ENCODE measurements around the gene MAP6. TPM values are rescaled to one million over a fixed set of nuclear protein-coding genes. Genes with fewer than 3 reads are reported as not detected.

MAP6 gene
- total RNA-seq, 4 donors from 2014 or later = 10.4 to 16.3 (median 11.7) TPM

GRCh38 chr11:75555079-75555811 lies 113.6 kb downstream of the MAP6 start:
- no peaks in the 10 kb centered on the region for H3K36me3 ChIP-seq
- H3K4me1 ChIP-seq = peaks cover 0 to 73% (median 47%) of the 10 kb centered on the region in 4 donors
- TF ChIP-seq POLR2A (IDR thresholded peaks at IDR 0.05) (no peak), CTCF (IDR thresholded peaks at IDR 0.05) (no peak), EP300 (IDR thresholded peaks at IDR 0.05) (no peak)
- H3K9me3 ChIP-seq = no peaks in the 10 kb centered on the region
- peak overlapping the region; percentile 58 to 99 (median 80) for H3K27ac ChIP-seq
- DNase-seq (ENCODE audit: low spot score in 2 of 2) = no peak
- WGBS, 2 donors = 78 to 80% methylated on average over 12 of the region's 12 CpGs
- H3K27me3 ChIP-seq = no peaks in the 10 kb centered on the region
- peak overlapping the region in 1 of 4 donors; percentile 43 for H3K4me3 ChIP-seq

- TF ChIP-seq EP300 (IDR thresholded peaks at IDR 0.05) (peak in 1 of 2 donors; percentile 90), CTCF (IDR thresholded peaks at IDR 0.05) (no peak), POLR2A (IDR thresholded peaks at IDR 0.05) (peak in 1 of 2 donors; percentile 68)
- WGBS, 2 donors = 17 to 44% methylated on average over 9 to 18 of the region's 21 CpGs
- DNase-seq (ENCODE audit: low spot score in 2 of 2) = peak; percentile 66 to 76
- Histone ChIP-seq H3K4me1 (peaks cover 0 to 65% (median 41%) of the 10 kb centered on the region in 4 donors), H3K9me3 (no peaks in the 10 kb centered on the region), H3K27ac (peak overlapping the region; percentile 58 to 99 (median 80)), H3K4me3 (peak overlapping the region in 1 of 4 donors; percentile 43), H3K36me3 (no peaks in the 10 kb centered on the region), H3K27me3 (no peaks in the 10 kb centered on the region)
These were observed 114.4 kb downstream of the MAP6 start for GRCh38 chr11:75554258-75555022.

GRCh38 chr11:75553889-75554257 lies 115.0 kb downstream of the MAP6 start:
- Histone ChIP-seq H3K27ac (peak overlapping the region in 3 of 4 donors; percentile 58 to 99 (median 88)), H3K9me3 (no peaks in the 10 kb centered on the region), H3K4me1 (peaks cover 0 to 59% (median 36%) of the 10 kb centered on the region in 4 donors), H3K36me3 (no peaks in the 10 kb centered on the region), H3K27me3 (no peaks in the 10 kb centered on the region), H3K4me3 (no peak overlapping the region)
- 19 to 50% methylated on average over 1 of the region's 1 CpG for WGBS, 2 donors
- no peak for TF ChIP-seq POLR2A (IDR thresholded peaks at IDR 0.05)
- no peak for TF ChIP-seq CTCF (IDR thresholded peaks at IDR 0.05)
- no peak for TF ChIP-seq EP300 (IDR thresholded peaks at IDR 0.05)
- DNase-seq (ENCODE audit: low spot score in 2 of 2) = peak in 1 of 2 donors; percentile 26

- no peak for DNase-seq (ENCODE audit: low spot score in 2 of 2)
- Histone ChIP-seq H3K4me1 (peaks cover 0 to 54% (median 30%) of the 10 kb centered on the region in 4 donors), H3K27me3 (no peaks in the 10 kb centered on the region), H3K27ac (peak overlapping the region in 3 of 4 donors; percentile 58 to 99 (median 88)), H3K9me3 (no peaks in the 10 kb centered on the region), H3K36me3 (no peaks in the 10 kb centered on the region), H3K4me3 (no peak overlapping the region)
- no peak for TF ChIP-seq EP300 (IDR thresholded peaks at IDR 0.05)
- TF ChIP-seq POLR2A (IDR thresholded peaks at IDR 0.05) = no peak
- no peak for TF ChIP-seq CTCF (IDR thresholded peaks at IDR 0.05)
- 78 to 84% methylated on average over 4 to 6 of the region's 6 CpGs for WGBS, 2 donors
These were observed 115.7 kb downstream of the MAP6 start for GRCh38 chr11:75553182-75553581.

Measured in tibial nerve (tissue), 4 donors.